Measurements from ENCODE around the gene TENM4.

GRCh38 chr11:79007771-79008402 is 432.9 kb downstream of the TENM4 start:
- TF ChIP-seq, protein P1, sequence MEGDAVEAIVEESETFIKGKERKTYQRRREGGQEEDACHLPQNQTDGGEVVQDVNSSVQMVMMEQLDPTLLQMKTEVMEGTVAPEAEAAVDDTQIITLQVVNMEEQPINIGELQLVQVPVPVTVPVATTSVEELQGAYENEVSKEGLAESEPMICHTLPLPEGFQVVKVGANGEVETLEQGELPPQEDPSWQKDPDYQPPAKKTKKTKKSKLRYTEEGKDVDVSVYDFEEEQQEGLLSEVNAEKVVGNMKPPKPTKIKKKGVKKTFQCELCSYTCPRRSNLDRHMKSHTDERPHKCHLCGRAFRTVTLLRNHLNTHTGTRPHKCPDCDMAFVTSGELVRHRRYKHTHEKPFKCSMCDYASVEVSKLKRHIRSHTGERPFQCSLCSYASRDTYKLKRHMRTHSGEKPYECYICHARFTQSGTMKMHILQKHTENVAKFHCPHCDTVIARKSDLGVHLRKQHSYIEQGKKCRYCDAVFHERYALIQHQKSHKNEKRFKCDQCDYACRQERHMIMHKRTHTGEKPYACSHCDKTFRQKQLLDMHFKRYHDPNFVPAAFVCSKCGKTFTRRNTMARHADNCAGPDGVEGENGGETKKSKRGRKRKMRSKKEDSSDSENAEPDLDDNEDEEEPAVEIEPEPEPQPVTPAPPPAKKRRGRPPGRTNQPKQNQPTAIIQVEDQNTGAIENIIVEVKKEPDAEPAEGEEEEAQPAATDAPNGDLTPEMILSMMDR (IDR thresholded peaks at IDR 0.05) = no peak
- no peak for TF ChIP-seq REST (IDR thresholded peaks at IDR 0.05)
- TF ChIP-seq, protein P2, sequence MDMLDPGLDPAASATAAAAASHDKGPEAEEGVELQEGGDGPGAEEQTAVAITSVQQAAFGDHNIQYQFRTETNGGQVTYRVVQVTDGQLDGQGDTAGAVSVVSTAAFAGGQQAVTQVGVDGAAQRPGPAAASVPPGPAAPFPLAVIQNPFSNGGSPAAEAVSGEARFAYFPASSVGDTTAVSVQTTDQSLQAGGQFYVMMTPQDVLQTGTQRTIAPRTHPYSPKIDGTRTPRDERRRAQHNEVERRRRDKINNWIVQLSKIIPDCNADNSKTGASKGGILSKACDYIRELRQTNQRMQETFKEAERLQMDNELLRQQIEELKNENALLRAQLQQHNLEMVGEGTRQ (IDR thresholded peaks at IDR 0.05) = no peak
- no peak for TF ChIP-seq ZSCAN20 (CRISPR knock-in tag; IDR thresholded peaks at IDR 0.05)
- TF ChIP-seq MYC (IDR thresholded peaks at IDR 0.05; ENCODE audit: borderline replicate concordance, low read length) = no peak
- TF ChIP-seq ESRRA (IDR thresholded peaks at IDR 0.05; ENCODE audit: borderline replicate concordance, low read length) = no peak
- TF ChIP-seq POLR2A (IDR thresholded peaks at IDR 0.05; ENCODE audit: low read length) = no peak
- TF ChIP-seq, protein P3, sequence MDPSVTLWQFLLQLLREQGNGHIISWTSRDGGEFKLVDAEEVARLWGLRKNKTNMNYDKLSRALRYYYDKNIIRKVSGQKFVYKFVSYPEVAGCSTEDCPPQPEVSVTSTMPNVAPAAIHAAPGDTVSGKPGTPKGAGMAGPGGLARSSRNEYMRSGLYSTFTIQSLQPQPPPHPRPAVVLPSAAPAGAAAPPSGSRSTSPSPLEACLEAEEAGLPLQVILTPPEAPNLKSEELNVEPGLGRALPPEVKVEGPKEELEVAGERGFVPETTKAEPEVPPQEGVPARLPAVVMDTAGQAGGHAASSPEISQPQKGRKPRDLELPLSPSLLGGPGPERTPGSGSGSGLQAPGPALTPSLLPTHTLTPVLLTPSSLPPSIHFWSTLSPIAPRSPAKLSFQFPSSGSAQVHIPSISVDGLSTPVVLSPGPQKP (IDR thresholded peaks at IDR 0.05; ENCODE audit: low read depth, low read length) = no peak
- TF ChIP-seq CBX8 (IDR thresholded peaks at IDR 0.05) = no peak
- no peak for TF ChIP-seq JUNB (IDR thresholded peaks at IDR 0.05)
- TF ChIP-seq KDM1A (IDR thresholded peaks at IDR 0.05; ENCODE audit: low read depth) = no peak
- TF ChIP-seq CHD2 (IDR thresholded peaks at IDR 0.05; ENCODE audit: low read length, partially characterized antibody) = no peak
- TF ChIP-seq EP300 (IDR thresholded peaks at IDR 0.05) = no peak
